ENCODE data around the gene TAS2R46. TPM values are rescaled to one million over a fixed set of nuclear protein-coding genes. Genes with fewer than 3 reads are reported as not detected.

TAS2R46 gene
- total and polyA plus RNA-seq, 8 donors: 0.20 to 1.4 (median 0.35) TPM; not detected in 2

DNA sequence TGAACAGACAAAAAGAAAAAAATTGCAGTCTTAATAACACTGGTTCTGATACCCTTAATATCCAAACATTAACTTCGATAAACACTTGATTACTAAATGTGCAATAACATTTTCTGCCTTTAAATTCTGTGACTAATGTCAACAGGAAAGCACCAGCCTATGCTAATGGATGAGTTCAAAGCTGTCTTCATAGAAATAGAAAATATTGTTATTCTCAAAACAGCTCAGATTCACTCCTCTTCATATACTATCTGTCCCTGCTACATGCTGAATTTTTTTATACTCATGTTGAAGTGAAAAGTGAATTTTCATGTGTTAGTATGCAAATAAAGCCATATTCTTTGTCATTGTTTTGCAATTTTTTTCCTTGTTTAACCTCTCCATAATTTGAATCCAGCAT lies 16.2 kb upstream of the TAS2R46 start:
- no peaks in the 10 kb centered on the region for H3K36me3 ChIP-seq
- peaks cover 0 to 10% of the 10 kb centered on the region in 2 donors for H3K9me3 ChIP-seq
- DNase-seq (no peak), ATAC-seq (no peak)
- intact Hi-C loops (cut with DNase I): no loop called here
- H3K27me3 ChIP-seq: no peaks in the 10 kb centered on the region
- H3K4me3 ChIP-seq: no peak overlapping the region
- TF ChIP-seq, protein P1, sequence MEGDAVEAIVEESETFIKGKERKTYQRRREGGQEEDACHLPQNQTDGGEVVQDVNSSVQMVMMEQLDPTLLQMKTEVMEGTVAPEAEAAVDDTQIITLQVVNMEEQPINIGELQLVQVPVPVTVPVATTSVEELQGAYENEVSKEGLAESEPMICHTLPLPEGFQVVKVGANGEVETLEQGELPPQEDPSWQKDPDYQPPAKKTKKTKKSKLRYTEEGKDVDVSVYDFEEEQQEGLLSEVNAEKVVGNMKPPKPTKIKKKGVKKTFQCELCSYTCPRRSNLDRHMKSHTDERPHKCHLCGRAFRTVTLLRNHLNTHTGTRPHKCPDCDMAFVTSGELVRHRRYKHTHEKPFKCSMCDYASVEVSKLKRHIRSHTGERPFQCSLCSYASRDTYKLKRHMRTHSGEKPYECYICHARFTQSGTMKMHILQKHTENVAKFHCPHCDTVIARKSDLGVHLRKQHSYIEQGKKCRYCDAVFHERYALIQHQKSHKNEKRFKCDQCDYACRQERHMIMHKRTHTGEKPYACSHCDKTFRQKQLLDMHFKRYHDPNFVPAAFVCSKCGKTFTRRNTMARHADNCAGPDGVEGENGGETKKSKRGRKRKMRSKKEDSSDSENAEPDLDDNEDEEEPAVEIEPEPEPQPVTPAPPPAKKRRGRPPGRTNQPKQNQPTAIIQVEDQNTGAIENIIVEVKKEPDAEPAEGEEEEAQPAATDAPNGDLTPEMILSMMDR (IDR thresholded peaks at IDR 0.05): no peak
- no peak overlapping the region for H3K27ac ChIP-seq
- H3K4me1 ChIP-seq: no peaks in the 10 kb centered on the region

DNA sequence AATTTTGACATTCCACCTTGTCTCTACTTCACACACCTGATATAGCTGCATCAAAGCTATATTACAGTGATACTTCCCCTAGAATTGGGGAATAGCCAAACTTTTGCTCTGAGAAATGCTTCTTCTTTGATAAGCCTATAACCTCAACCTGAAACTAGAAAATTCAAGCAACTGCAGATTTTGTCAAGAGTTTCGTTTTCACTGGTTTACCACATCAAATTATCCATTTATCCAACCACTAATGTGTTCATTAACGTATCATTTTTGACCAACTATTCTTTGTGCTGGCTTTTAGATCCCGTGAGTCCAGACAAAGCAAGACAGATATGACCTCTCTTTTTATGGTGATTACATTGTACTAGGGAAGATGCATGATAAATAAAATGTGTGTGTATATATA lies 13.5 kb upstream of the TAS2R46 start:
- H3K4me1 ChIP-seq: no peaks in the 10 kb centered on the region
- H3K36me3 ChIP-seq: no peaks in the 10 kb centered on the region
- H3K9me3 ChIP-seq: peaks cover 0 to 3% of the 10 kb centered on the region in 2 donors
- no peak for DNase-seq
- no peak overlapping the region for H3K4me3 ChIP-seq
- H3K27ac ChIP-seq: no peak overlapping the region
- intact Hi-C loops (cut with DNase I): no loop called here
- no peak for ATAC-seq
- no peaks in the 10 kb centered on the region for H3K27me3 ChIP-seq
- TF ChIP-seq, protein P1 (IDR thresholded peaks at IDR 0.05): no peak

DNA sequence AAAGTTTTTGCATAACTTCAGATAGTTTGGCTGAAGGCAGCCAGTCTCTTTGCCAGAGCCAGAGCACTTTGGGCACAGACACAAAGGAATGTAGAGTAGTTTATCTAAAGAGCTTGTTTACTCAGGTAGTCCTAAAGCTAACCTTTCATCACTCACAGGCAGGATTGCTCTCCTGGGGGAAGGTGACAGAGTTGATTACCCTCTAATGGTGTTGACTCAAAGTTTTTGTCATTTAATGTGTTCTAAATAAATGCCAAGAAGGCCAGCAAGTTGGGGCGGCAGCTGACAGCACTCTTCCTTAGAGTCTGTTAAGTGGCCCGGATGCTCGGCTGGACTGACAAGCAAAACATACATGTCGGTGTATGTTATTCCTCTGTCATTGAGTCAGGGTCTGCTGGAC lies 9.3 kb upstream of the TAS2R46 start:
- intact Hi-C loops (cut with DNase I): no loop called here
- H3K4me3 ChIP-seq: no peak overlapping the region
- DNase-seq (no peak), ATAC-seq (no peak)
- H3K4me1 ChIP-seq: no peaks in the 10 kb centered on the region
- TF ChIP-seq, protein P1 (IDR thresholded peaks at IDR 0.05): no peak
- no peaks in the 10 kb centered on the region for H3K9me3 ChIP-seq
- no peak overlapping the region for H3K27ac ChIP-seq
- H3K27me3 ChIP-seq: no peaks in the 10 kb centered on the region
- no peaks in the 10 kb centered on the region for H3K36me3 ChIP-seq

DNA sequence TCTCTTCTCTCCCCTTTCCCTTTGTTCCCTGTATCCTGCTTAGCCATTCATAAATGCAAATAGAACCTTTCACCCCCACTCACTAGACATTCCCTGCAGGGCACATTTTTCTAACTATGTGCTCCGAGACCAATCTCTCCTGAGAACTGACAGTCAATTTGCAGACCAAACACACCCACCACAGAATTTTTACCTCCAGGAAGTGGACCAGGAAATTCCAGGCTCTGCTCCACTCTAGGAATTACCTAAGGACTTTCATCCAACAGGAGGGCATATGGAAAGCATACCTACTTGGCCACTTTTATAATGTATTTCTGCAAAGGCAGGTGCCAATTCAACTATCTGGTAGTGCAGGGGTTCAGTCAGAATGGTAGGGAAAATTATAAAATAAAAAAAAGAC lies 8.9 kb upstream of the TAS2R46 start:
- H3K36me3 ChIP-seq: no peaks in the 10 kb centered on the region
- DNase-seq (no peak), ATAC-seq (no peak)
- H3K9me3 ChIP-seq: no peaks in the 10 kb centered on the region
- intact Hi-C loops (cut with DNase I): no loop called here
- no peak overlapping the region for H3K27ac ChIP-seq
- no peaks in the 10 kb centered on the region for H3K4me1 ChIP-seq
- TF ChIP-seq, protein P1 (IDR thresholded peaks at IDR 0.05): no peak
- no peaks in the 10 kb centered on the region for H3K27me3 ChIP-seq
- H3K4me3 ChIP-seq: no peak overlapping the region

DNA sequence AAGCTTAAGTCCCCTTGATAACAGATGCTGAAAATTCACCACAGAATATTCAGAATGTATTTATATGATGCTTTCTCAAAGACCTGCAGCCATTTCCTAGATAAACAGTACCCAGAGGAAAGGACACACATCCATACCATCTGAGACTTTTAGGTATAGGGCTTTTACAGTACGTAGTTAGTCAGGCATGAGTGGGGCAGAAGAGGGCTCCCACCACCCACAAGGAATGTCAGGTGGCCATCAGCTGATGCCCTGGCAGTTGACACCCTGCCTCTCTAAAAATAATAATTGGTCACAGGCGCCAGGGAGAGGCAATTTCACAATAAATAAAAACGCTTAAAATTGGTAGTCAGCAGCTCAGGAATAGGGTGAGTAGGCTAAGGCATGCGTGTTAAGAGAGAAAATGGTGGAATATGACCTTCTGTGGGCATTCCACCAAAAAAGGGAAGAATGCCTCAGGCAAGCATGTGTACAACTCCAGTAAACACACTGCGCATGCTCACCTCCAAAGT lies 7.8 kb upstream of the TAS2R46 start:
- no peaks in the 10 kb centered on the region for H3K36me3 ChIP-seq
- ATAC-seq: peak; percentile 33
- no peak overlapping the region for H3K27ac ChIP-seq
- intact Hi-C loops (cut with DNase I): no loop called here
- TF ChIP-seq, protein P1 (IDR thresholded peaks at IDR 0.05): no peak
- no peaks in the 10 kb centered on the region for H3K9me3 ChIP-seq
- no peak for DNase-seq
- H3K27me3 ChIP-seq: no peaks in the 10 kb centered on the region
- H3K4me3 ChIP-seq: no peak overlapping the region
- H3K4me1 ChIP-seq: no peaks in the 10 kb centered on the region
